Measurements from ENCODE around the gene CDHR3.

Gene CDHR3

GRCh38 chr7:106060394-106060920 is 97.4 kb downstream of the CDHR3 start:
- Histone ChIP-seq H3K9me2 (replicated peaks; ENCODE audit: insufficient read depth, low read length) (no peaks in the 10 kb centered on the region), H3K4me2 (ENCODE audit: low read depth, low read length) (no peak overlapping the region), H3K9me3 (replicated peaks; ENCODE audit: insufficient read depth, low read length) (no peaks in the 10 kb centered on the region), H3K27ac (ENCODE audit: low read length) (no peak overlapping the region), H2AFZ (ENCODE audit: low read length) (no peak overlapping the region), H3K4me3 (ENCODE audit: low read length) (no peak overlapping the region), H3K9ac (ENCODE audit: low read length) (no peak overlapping the region), H3K79me2 (ENCODE audit: low read length) (no peaks in the 10 kb centered on the region), H3K4me1 (ENCODE audit: low read length) (peaks cover 8% of the 10 kb centered on the region), H3K27me3 (replicated peaks; ENCODE audit: insufficient read depth, low read length) (no peaks in the 10 kb centered on the region), H4K20me1 (ENCODE audit: insufficient read depth, low read length) (no peaks in the 10 kb centered on the region), H3F3A (ENCODE audit: insufficient read depth, low read length) (no peaks in the 10 kb centered on the region), H3K36me3 (replicated peaks; ENCODE audit: insufficient read depth, low read length) (no peaks in the 10 kb centered on the region)
- no peak for TF ChIP-seq EZH2 (optimal IDR thresholded peaks at IDR 0.05; ENCODE audit: low read depth, low read length)
- no peak for TF ChIP-seq CTCF (IDR thresholded peaks at IDR 0.05; ENCODE audit: low read length)
- TF ChIP-seq EZH2phosphoT487 (IDR thresholded peaks at IDR 0.05; ENCODE audit: low read length), result no peak
- no peak for DNase-seq

GRCh38 chr7:106061301-106061979 is 98.4 kb downstream of the CDHR3 start:
- no peaks in the 10 kb centered on the region for H3K9me2 ChIP-seq (replicated peaks; ENCODE audit: insufficient read depth, low read length)
- peak; percentile 9 for DNase-seq

GRCh38 chr7:106062006-106062405 is 98.9 kb downstream of the CDHR3 start:
- no peaks in the 10 kb centered on the region for H3K79me2 ChIP-seq (ENCODE audit: low read length)
- no peak overlapping the region for H3K27ac ChIP-seq (ENCODE audit: low read length)
- no peak for DNase-seq
- H3F3A ChIP-seq (ENCODE audit: insufficient read depth, low read length), result no peaks in the 10 kb centered on the region
- TF ChIP-seq CTCF (IDR thresholded peaks at IDR 0.05; ENCODE audit: low read length), result no peak
- TF ChIP-seq EZH2phosphoT487 (IDR thresholded peaks at IDR 0.05; ENCODE audit: low read length), result no peak
- TF ChIP-seq EZH2 (optimal IDR thresholded peaks at IDR 0.05; ENCODE audit: low read depth, low read length), result no peak
- no peak overlapping the region for H3K9ac ChIP-seq (ENCODE audit: low read length)
- no peaks in the 10 kb centered on the region for H3K9me2 ChIP-seq (replicated peaks; ENCODE audit: insufficient read depth, low read length)
- H3K27me3 ChIP-seq (replicated peaks; ENCODE audit: insufficient read depth, low read length), result no peaks in the 10 kb centered on the region
- no peaks in the 10 kb centered on the region for H3K36me3 ChIP-seq (replicated peaks; ENCODE audit: insufficient read depth, low read length)
- no peak overlapping the region for H3K4me3 ChIP-seq (ENCODE audit: low read length)
- no peak overlapping the region for H2AFZ ChIP-seq (ENCODE audit: low read length)
- H3K4me1 ChIP-seq (ENCODE audit: low read length), result peaks cover 8% of the 10 kb centered on the region
- peak overlapping the region; percentile 31; the same call in 1 of the 2 replicates for H3K4me2 ChIP-seq (ENCODE audit: low read depth, low read length)
- no peaks in the 10 kb centered on the region for H3K9me3 ChIP-seq (replicated peaks; ENCODE audit: insufficient read depth, low read length)
- H4K20me1 ChIP-seq (ENCODE audit: insufficient read depth, low read length), result no peaks in the 10 kb centered on the region

More at GRCh38 chr7:106061301-106061979, 98.4 kb downstream of the CDHR3 start:
- H3K9ac ChIP-seq (ENCODE audit: low read length), result no peak overlapping the region
- no peaks in the 10 kb centered on the region for H3K9me3 ChIP-seq (replicated peaks; ENCODE audit: insufficient read depth, low read length)
- no peaks in the 10 kb centered on the region for H3K27me3 ChIP-seq (replicated peaks; ENCODE audit: insufficient read depth, low read length)
- H4K20me1 ChIP-seq (ENCODE audit: insufficient read depth, low read length), result no peaks in the 10 kb centered on the region
- peak overlapping the region; percentile 31; the same call in 1 of the 2 replicates for H3K4me2 ChIP-seq (ENCODE audit: low read depth, low read length)
- no peaks in the 10 kb centered on the region for H3K79me2 ChIP-seq (ENCODE audit: low read length)
- no peak overlapping the region for H3K27ac ChIP-seq (ENCODE audit: low read length)
- no peak overlapping the region for H3K4me3 ChIP-seq (ENCODE audit: low read length)
- TF ChIP-seq CTCF (IDR thresholded peaks at IDR 0.05; ENCODE audit: low read length) (no peak), EZH2phosphoT487 (IDR thresholded peaks at IDR 0.05; ENCODE audit: low read length) (no peak), EZH2 (optimal IDR thresholded peaks at IDR 0.05; ENCODE audit: low read depth, low read length) (no peak)
- H3K36me3 ChIP-seq (replicated peaks; ENCODE audit: insufficient read depth, low read length), result no peaks in the 10 kb centered on the region
- no peak overlapping the region for H2AFZ ChIP-seq (ENCODE audit: low read length)
- H3K4me1 ChIP-seq (ENCODE audit: low read length), result peaks cover 8% of the 10 kb centered on the region
- no peaks in the 10 kb centered on the region for H3F3A ChIP-seq (ENCODE audit: insufficient read depth, low read length)
